ACC112 (cell line): ENCODE data around the gene TK1.

Experiments
- H2AFZ ChIP-seq: fragments of 200-600 bp; sonication (generic); one replicate; pipeline ENCODE4 v1.6.0; 2017; ENCODE audit warnings: antibody characterized with exemption, low read length; ENCODE audit not compliant: unreplicated experiment
- H3K27ac ChIP-seq: fragments of 200-600 bp; sonication (generic); 2 replicates; pipeline ENCODE4 v1.5.1; 2014; ENCODE audit warnings: low read depth, mild to moderate bottlenecking, antibody characterized with exemption, low read length, moderate library complexity
- H3K27me3 ChIP-seq: fragments of 200-600 bp; sonication (generic); 2 replicates; pipeline ENCODE4 v1.6.1; 2014; ENCODE audit warnings: mild to moderate bottlenecking, antibody characterized with exemption, low read length, moderate library complexity, mixed read lengths; ENCODE audit not compliant: insufficient read depth
- H3K36me3 ChIP-seq: fragments of 200-600 bp; sonication (generic); 2 replicates; pipeline ENCODE4 v1.6.1; 2016; ENCODE audit warnings: mild to moderate bottlenecking, antibody characterized with exemption, low read length, moderate library complexity, mixed read lengths; ENCODE audit not compliant: insufficient read depth
- H3K4me1 ChIP-seq: fragments of 200-600 bp; sonication (generic); one replicate; pipeline ENCODE4 v1.6.1; 2016; ENCODE audit warnings: low read length, mixed read lengths; ENCODE audit not compliant: insufficient read depth, unreplicated experiment, control insufficient read depth
- H3K4me3 ChIP-seq: fragments of 200-600 bp; sonication (generic); 2 replicates; pipeline ENCODE4 v1.5.1; 2014; ENCODE audit warnings: mild to moderate bottlenecking, low read depth, low read length
- H3K79me2 ChIP-seq: fragments of 200-600 bp; sonication (generic); one replicate; pipeline ENCODE4 v1.6.0; 2016; ENCODE audit warnings: low read length; ENCODE audit not compliant: control insufficient read depth, unreplicated experiment, insufficient read depth

TK1 gene

GRCh38 chr17:78125976-78126894 is 60.6 kb downstream of the TK1 start:
- Histone ChIP-seq H3K36me3 (no peaks in the 10 kb centered on the region), H2AFZ (no peak overlapping the region), H3K27ac (no peak overlapping the region), H3K79me2 (no peaks in the 10 kb centered on the region), H3K4me3 (no peak overlapping the region), H3K27me3 (peaks cover 14% of the 10 kb centered on the region; the same call in 1 of the 2 replicates), H3K4me1 (no peaks in the 10 kb centered on the region)

GRCh38 chr17:78125138-78125913 is 61.5 kb downstream of the TK1 start:
- Histone ChIP-seq H3K27ac (no peak overlapping the region), H3K36me3 (no peaks in the 10 kb centered on the region), H3K4me3 (no peak overlapping the region), H3K27me3 (peaks cover 7% of the 10 kb centered on the region; the same call in 1 of the 2 replicates), H3K4me1 (no peaks in the 10 kb centered on the region), H2AFZ (no peak overlapping the region), H3K79me2 (no peaks in the 10 kb centered on the region)

DNA sequence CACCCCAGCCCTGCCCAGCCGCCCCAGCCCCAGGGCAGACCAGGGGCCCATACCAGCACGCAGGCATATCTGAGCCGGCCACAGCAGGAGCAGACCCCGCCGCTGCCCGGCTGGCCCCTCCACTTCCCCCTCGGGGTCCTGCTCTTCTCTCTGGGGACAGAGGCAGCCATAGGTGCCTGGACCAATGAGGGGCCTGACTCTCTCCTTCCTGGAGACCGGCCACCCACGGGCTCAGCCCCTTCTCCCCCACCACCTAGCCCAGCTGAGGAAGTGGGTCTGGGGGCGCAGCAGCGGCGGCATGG is 62.1 kb downstream of the TK1 start:
- H3K4me1 ChIP-seq, result no peaks in the 10 kb centered on the region
- no peak overlapping the region for H3K4me3 ChIP-seq
- no peaks in the 10 kb centered on the region for H3K36me3 ChIP-seq
- H3K27ac ChIP-seq, result no peak overlapping the region
- no peak overlapping the region for H2AFZ ChIP-seq
- peaks cover 7% of the 10 kb centered on the region; the same call in 1 of the 2 replicates for H3K27me3 ChIP-seq
- no peaks in the 10 kb centered on the region for H3K79me2 ChIP-seq
